Glomerular endothelial cell (primary cell): ENCODE results near the gene FAM98A. TPM values are rescaled to one million over a fixed set of nuclear protein-coding genes. Genes with fewer than 3 reads are reported as not detected.

Experiments
- total RNA-seq: library from RNA; depleted of rRNA; stranded (reverse); fragments of >200 nt; gene quantifications from 2 replicates; pipeline ENCODE4 v1.2.3, GENCODE V29; 2015

The FAM98A gene
- total RNA-seq, 1 donor from 2014 or later = 122 TPM

Other genes starting within 250 kb of the FAM98A start
- 90.3 and 117 TPM in 2 replicates for gene RASGRP3, start 122.7 kb downstream of the FAM98A start, total RNA-seq